SK-N-SH treated with all-trans-retinoic acid at 6 μM for 48 hours (cell line): ENCODE results near the gene UBE2N.

Source experiments
- ATAC-seq: fragments of 200-7000 bp; cut with Tn5 transposase; 3 replicates; pipeline ENCODE4 v1.9.1; 2020; ENCODE audit warnings: mild to moderate bottlenecking, moderate library complexity
- ARNTL ChIP-seq: fragments of 450-650 bp; formaldehyde crosslinking; IDR thresholded peaks from 2 replicates; pipeline ENCODE4 v1.5.0; 2020; ENCODE audit warnings: low read depth, mild to moderate bottlenecking, moderate library complexity, borderline replicate concordance
- CSDC2 ChIP-seq: fragments of 250-450 bp; sonication (Bioruptor Pico); IDR thresholded peaks from 2 replicates; pipeline ENCODE4 v1.5.0; 2020; ENCODE audit warnings: mild to moderate bottlenecking, moderate library complexity
- ESRRG ChIP-seq: fragments of 250-450 bp; sonication (Bioruptor Pico); IDR thresholded peaks from 2 replicates; pipeline ENCODE4 v1.6.1; 2021; ENCODE audit warnings: mild to moderate bottlenecking
- GLIS3 ChIP-seq: fragments of 250-450 bp; sonication (Bioruptor Pico); IDR thresholded peaks from 2 replicates; pipeline ENCODE4 v1.5.0; 2020; ENCODE audit warnings: mild to moderate bottlenecking, moderate library complexity
- ISL1 ChIP-seq: fragments of 250-450 bp; sonication (Bioruptor Pico); IDR thresholded peaks from 2 replicates; pipeline ENCODE4 v2.1.2; 2022; ENCODE audit warnings: mild to moderate bottlenecking, moderate library complexity
- OSR1 ChIP-seq: fragments of 250-450 bp; sonication (Bioruptor Pico); IDR thresholded peaks from 2 replicates; pipeline ENCODE4 v1.8.0; 2022; ENCODE audit warnings: moderate library complexity, mild to moderate bottlenecking, inconsistent platforms
- PPARA ChIP-seq: fragments of 250-450 bp; sonication (Bioruptor Pico); IDR thresholded peaks from 2 replicates; pipeline ENCODE4 v1.5.0; 2020; ENCODE audit warnings: mild to moderate bottlenecking, borderline replicate concordance
- RARB ChIP-seq: fragments of 250-450 bp; sonication (Bioruptor Pico); IDR thresholded peaks from 2 replicates; pipeline ENCODE4 v1.8.0; 2021; ENCODE audit warnings: mild to moderate bottlenecking, moderate library complexity
- SNAI2 ChIP-seq: fragments of 250-450 bp; sonication (Bioruptor Pico); IDR thresholded peaks from 2 replicates; pipeline ENCODE4 v1.5.0; 2020; ENCODE audit warnings: mild to moderate bottlenecking, moderate library complexity
- TCF4 ChIP-seq: fragments of 250-450 bp; sonication (Bioruptor Pico); IDR thresholded peaks from 2 replicates; pipeline ENCODE4 v1.8.0; 2021; ENCODE audit warnings: mild to moderate bottlenecking, moderate library complexity, borderline replicate concordance
- TOX ChIP-seq: fragments of 250-450 bp; sonication (Bioruptor Pico); IDR thresholded peaks from 2 replicates; pipeline ENCODE4 v1.8.0; 2021; ENCODE audit warnings: mild to moderate bottlenecking, moderate library complexity, borderline replicate concordance
- ZC3H10 ChIP-seq: fragments of 250-450 bp; sonication (Bioruptor Pico); IDR thresholded peaks from 2 replicates; pipeline ENCODE4 v1.5.1; 2021; ENCODE audit warnings: mild to moderate bottlenecking, moderate library complexity
- ZFP3 ChIP-seq: fragments of 250-450 bp; sonication (Bioruptor Pico); IDR thresholded peaks from 2 replicates; pipeline ENCODE4 v1.5.0; 2020; ENCODE audit warnings: mild to moderate bottlenecking, moderate library complexity
- ZFP30 ChIP-seq: fragments of 450-650 bp; formaldehyde crosslinking; IDR thresholded peaks from 2 replicates; pipeline ENCODE4 v1.5.0; 2022; ENCODE audit warnings: mild to moderate bottlenecking, moderate library complexity
- ZNF565 ChIP-seq: fragments of 450-650 bp; formaldehyde crosslinking; conservative IDR thresholded peaks from 2 replicates; pipeline ENCODE4 v1.5.0; 2020; ENCODE audit warnings: low read depth, mild to moderate bottlenecking, moderate library complexity
- ZNF70 ChIP-seq: fragments of 450-650 bp; formaldehyde crosslinking; IDR thresholded peaks from 2 replicates; pipeline ENCODE4 v1.5.0; 2020; ENCODE audit warnings: mild to moderate bottlenecking, moderate library complexity
- ZNF8 ChIP-seq: fragments of 450-650 bp; formaldehyde crosslinking; IDR thresholded peaks from 2 replicates; pipeline ENCODE4 v1.5.0; 2020; ENCODE audit warnings: mild to moderate bottlenecking, moderate library complexity
- TF ChIP-seq, protein P1 (sequence below): fragments of 250-450 bp; sonication (Bioruptor Pico); IDR thresholded peaks from 2 replicates; pipeline ENCODE4 v1.5.0; 2020; ENCODE audit warnings: mild to moderate bottlenecking, moderate library complexity
- TF ChIP-seq, protein P2 (sequence below): fragments of 250-450 bp; sonication (Bioruptor Pico); IDR thresholded peaks from 2 replicates; pipeline ENCODE4 v1.5.1; 2021; ENCODE audit warnings: mild to moderate bottlenecking, moderate library complexity
- TF ChIP-seq, protein P3 (sequence below): fragments of 250-450 bp; sonication (Bioruptor Pico); IDR thresholded peaks from 2 replicates; pipeline ENCODE4 v1.8.0; 2021; ENCODE audit warnings: low read depth, mild to moderate bottlenecking, moderate library complexity, borderline replicate concordance

The UBE2N gene

DNA sequence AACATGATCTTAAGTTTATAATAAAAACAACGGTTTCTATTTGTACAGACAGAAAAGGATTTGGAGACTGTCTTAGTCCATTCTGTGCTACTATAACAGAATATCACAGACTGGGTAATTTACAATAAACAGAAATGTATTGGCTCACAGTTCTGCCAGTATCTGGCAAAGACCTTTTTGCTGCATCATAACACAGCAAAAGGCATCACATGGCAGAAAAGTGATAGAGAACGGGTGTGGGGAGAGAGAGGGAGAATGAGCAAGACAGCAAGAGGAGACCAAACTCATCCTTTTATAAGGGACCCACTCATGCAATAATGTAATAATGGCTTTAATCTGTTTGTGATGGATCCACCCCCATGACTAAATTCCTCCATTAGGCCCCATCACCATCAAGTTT, 81.1 kb downstream of the UBE2N start:
- TF ChIP-seq ZC3H10, result no peak
- TF ChIP-seq TOX (CRISPR knock-in tag), result no peak
- TF ChIP-seq, protein P1, sequence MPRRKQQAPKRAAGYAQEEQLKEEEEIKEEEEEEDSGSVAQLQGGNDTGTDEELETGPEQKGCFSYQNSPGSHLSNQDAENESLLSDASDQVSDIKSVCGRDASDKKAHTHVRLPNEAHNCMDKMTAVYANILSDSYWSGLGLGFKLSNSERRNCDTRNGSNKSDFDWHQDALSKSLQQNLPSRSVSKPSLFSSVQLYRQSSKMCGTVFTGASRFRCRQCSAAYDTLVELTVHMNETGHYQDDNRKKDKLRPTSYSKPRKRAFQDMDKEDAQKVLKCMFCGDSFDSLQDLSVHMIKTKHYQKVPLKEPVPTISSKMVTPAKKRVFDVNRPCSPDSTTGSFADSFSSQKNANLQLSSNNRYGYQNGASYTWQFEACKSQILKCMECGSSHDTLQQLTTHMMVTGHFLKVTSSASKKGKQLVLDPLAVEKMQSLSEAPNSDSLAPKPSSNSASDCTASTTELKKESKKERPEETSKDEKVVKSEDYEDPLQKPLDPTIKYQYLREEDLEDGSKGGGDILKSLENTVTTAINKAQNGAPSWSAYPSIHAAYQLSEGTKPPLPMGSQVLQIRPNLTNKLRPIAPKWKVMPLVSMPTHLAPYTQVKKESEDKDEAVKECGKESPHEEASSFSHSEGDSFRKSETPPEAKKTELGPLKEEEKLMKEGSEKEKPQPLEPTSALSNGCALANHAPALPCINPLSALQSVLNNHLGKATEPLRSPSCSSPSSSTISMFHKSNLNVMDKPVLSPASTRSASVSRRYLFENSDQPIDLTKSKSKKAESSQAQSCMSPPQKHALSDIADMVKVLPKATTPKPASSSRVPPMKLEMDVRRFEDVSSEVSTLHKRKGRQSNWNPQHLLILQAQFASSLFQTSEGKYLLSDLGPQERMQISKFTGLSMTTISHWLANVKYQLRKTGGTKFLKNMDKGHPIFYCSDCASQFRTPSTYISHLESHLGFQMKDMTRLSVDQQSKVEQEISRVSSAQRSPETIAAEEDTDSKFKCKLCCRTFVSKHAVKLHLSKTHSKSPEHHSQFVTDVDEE (CRISPR knock-in tag), result no peak
- no peak for TF ChIP-seq GLIS3 (CRISPR knock-in tag)
- TF ChIP-seq, protein P2, sequence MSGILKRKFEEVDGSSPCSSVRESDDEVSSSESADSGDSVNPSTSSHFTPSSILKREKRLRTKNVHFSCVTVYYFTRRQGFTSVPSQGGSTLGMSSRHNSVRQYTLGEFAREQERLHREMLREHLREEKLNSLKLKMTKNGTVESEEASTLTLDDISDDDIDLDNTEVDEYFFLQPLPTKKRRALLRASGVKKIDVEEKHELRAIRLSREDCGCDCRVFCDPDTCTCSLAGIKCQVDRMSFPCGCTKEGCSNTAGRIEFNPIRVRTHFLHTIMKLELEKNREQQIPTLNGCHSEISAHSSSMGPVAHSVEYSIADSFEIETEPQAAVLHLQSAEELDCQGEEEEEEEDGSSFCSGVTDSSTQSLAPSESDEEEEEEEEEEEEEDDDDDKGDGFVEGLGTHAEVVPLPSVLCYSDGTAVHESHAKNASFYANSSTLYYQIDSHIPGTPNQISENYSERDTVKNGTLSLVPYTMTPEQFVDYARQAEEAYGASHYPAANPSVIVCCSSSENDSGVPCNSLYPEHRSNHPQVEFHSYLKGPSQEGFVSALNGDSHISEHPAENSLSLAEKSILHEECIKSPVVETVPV (CRISPR knock-in tag), result no peak
- no peak for TF ChIP-seq PPARA (CRISPR knock-in tag)
- TF ChIP-seq ISL1 (CRISPR knock-in tag), result no peak
- no peak for TF ChIP-seq ZNF70 (CRISPR knock-in tag)
- TF ChIP-seq, protein P3, sequence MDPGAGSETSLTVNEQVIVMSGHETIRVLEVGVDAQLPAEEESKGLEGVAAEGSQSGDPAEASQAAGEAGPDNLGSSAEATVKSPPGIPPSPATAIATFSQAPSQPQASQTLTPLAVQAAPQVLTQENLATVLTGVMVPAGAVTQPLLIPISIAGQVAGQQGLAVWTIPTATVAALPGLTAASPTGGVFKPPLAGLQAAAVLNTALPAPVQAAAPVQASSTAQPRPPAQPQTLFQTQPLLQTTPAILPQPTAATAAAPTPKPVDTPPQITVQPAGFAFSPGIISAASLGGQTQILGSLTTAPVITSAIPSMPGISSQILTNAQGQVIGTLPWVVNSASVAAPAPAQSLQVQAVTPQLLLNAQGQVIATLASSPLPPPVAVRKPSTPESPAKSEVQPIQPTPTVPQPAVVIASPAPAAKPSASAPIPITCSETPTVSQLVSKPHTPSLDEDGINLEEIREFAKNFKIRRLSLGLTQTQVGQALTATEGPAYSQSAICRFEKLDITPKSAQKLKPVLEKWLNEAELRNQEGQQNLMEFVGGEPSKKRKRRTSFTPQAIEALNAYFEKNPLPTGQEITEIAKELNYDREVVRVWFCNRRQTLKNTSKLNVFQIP, result no peak
- TF ChIP-seq ESRRG (CRISPR knock-in tag), result no peak
- TF ChIP-seq ZFP3 (CRISPR knock-in tag), result no peak
- no peak for TF ChIP-seq ZNF8
- ATAC-seq, result no peak

DNA sequence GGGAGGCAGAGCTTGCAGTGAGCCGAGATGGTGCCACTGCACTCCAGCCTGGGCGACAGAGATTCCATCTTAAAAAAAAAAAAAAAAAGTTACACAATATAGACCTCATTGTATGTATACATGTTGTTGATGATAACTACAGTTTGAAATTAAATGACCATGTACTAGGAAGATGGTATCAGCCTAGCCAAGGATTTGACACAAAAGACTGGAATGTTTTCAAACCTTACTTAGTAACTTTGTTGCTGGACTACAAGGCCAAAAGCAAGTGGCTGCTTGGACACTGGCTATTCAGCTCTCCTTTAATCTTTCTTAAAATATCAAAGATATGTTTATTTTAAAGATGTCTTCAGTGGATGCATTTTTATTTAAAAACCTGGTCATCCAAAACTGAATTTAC, 82.9 kb downstream of the UBE2N start:
- no peak for TF ChIP-seq ISL1 (CRISPR knock-in tag)
- TF ChIP-seq ARNTL (CRISPR knock-in tag), result no peak
- no peak for TF ChIP-seq GLIS3 (CRISPR knock-in tag)
- no peak for TF ChIP-seq RARB (CRISPR knock-in tag)
- TF ChIP-seq ZNF565 (CRISPR knock-in tag), result no peak
- no peak for TF ChIP-seq ZFP3 (CRISPR knock-in tag)
- no peak for TF ChIP-seq TOX (CRISPR knock-in tag)
- no peak for TF ChIP-seq ZC3H10
- TF ChIP-seq, protein P3, result no peak
- TF ChIP-seq, protein P1 (CRISPR knock-in tag), result no peak
- TF ChIP-seq CSDC2, result no peak
- TF ChIP-seq ZNF70 (CRISPR knock-in tag), result no peak
- TF ChIP-seq, protein P2 (CRISPR knock-in tag), result no peak
- TF ChIP-seq ZFP30, result no peak
- no peak for TF ChIP-seq SNAI2 (CRISPR knock-in tag)
- TF ChIP-seq OSR1 (CRISPR knock-in tag), result no peak
- no peak for TF ChIP-seq TCF4 (CRISPR knock-in tag)
- no peak for ATAC-seq
